Spleen (tissue), 11 donors: Measurements from ENCODE around the gene TRIM38. TPM values are rescaled to one million over a fixed set of nuclear protein-coding genes. Genes with fewer than 3 reads are reported as not detected.
"Not testable (repeated sequence)": the region's sequence is repeated elsewhere in the genome, so short reads cannot be mapped to it uniquely, and the experiment has no call there.

Experiments used
- DNase-seq: peaks from one replicate; pipeline ENCODE4 v3.0.0-alpha.2; 2020
- H3K27ac ChIP-seq, 8 donors: fragments of 200-600 bp; sonication (generic) in 7 of 8; 1 replicate in 4 of 8; 2 replicates in 4 of 8; pipeline versions ENCODE4 v1.5.0 to v1.8.0; 2016 to 2021; ENCODE audit warnings: inconsistent platforms in 4 of 8, mild to moderate bottlenecking in 4 of 8, moderate library complexity in 1 of 8
- H3K27me3 ChIP-seq, 7 donors: fragments of 200-600 bp; sonication (generic) in 6 of 7; replicated peaks in 1 of 7; 1 replicate in 4 of 7; 2 replicates in 3 of 7; pipeline versions ENCODE4 v1.5.0 to v1.8.0; 2016 to 2021; ENCODE audit warnings: inconsistent platforms in 3 of 7, mild to moderate bottlenecking in 1 of 7
- H3K36me3 ChIP-seq, 6 donors: fragments of 200-600 bp; sonication (generic) in 5 of 6; 1 replicate in 4 of 6; 2 replicates in 2 of 6; pipeline versions ENCODE4 v1.5.0 to v1.8.0; 2016 to 2021; ENCODE audit warnings: inconsistent platforms in 2 of 6
- H3K4me1 ChIP-seq, 6 donors: fragments of 200-600 bp; sonication (generic) in 5 of 6; 1 replicate in 3 of 6; 2 replicates in 3 of 6; pipeline versions ENCODE4 v1.5.0 to v1.8.0; 2016 to 2021; ENCODE audit warnings: inconsistent platforms in 3 of 6
- H3K4me3 ChIP-seq, 8 donors: fragments of 200-600 bp; sonication (generic) in 7 of 8; 1 replicate in 4 of 8; 2 replicates in 4 of 8; pipeline versions ENCODE4 v1.5.0 to v1.8.0; 2016 to 2021; ENCODE audit warnings: inconsistent platforms in 4 of 8, mild to moderate bottlenecking in 4 of 8, moderate library complexity in 2 of 8
- H3K9me3 ChIP-seq, 8 donors: fragments of 200-600 bp; sonication (generic) in 7 of 8; 1 replicate in 4 of 8; 2 replicates in 4 of 8; pipeline versions ENCODE4 v1.5.0 to v1.8.0; 2016 to 2021; ENCODE audit warnings: inconsistent platforms in 4 of 8
- POLR2A ChIP-seq, 3 donors: fragments of 450-650 bp; IDR thresholded peaks; one replicate each; pipeline ENCODE4 v1.5.1; 2017; ENCODE audit warnings: antibody characterized with exemption in 3 of 3, mild to moderate bottlenecking in 1 of 3
- POLR2AphosphoS5 ChIP-seq, 3 donors: sonication (generic); formaldehyde crosslinking; IDR thresholded peaks; one replicate each; pipeline ENCODE4 v1.5.1; 2017; ENCODE audit warnings: antibody characterized with exemption in 3 of 3
- WGBS, 5 donors: extraction: QIAGEN DNeasy Blood & Tissue Kit in 3 of 5; methylation state at CpG; one replicate each; pipeline versions ENCODE4 v1.1.5 to v1.1.7; 2013 to 2018; 5-methylcytosine and 5-hydroxymethylcytosine counted together
- intact Hi-C: fragments of 100-400 bp; cut with DNase I; formaldehyde crosslinking; loops from one replicate; pipeline ENCODE4 v1.15.0; 2023; ENCODE audit warnings: low total_unique reads
- polyA plus RNA-seq, 3 donors: library from polyadenylated mRNA; stranded (reverse); fragments of 200-250 nt; gene quantifications; one replicate each; pipeline ENCODE4 v1.2.1, GENCODE V29; 2013
- total RNA-seq, 7 donors: library from RNA; depleted of rRNA in 3 of 7; stranded (reverse); fragments of >200 nt in 3 of 7; fragmentation: NEBNext Ultra II Directional in 4 of 7; extraction: Animal tissue kit (Norgen Biotek cat#: 25700) in 4 of 7; gene quantifications; one replicate each; pipeline versions ENCODE4 v1.1.0 to v1.2.1, GENCODE V29; 2016 to 2021
- TF ChIP-seq, protein P1 (sequence below), 11 experiments: fragments of 200-600 bp in 7 of 11; fragments of 450-650 bp in 4 of 11; sonication (generic) in 4 of 11; IDR thresholded peaks in 8 of 11; conservative IDR thresholded peaks in 3 of 11; 1 replicate in 7 of 11; 2 replicates in 4 of 11; pipeline versions ENCODE4 v1.4.0 to v1.8.0; 2016 to 2021; ENCODE audit warnings: antibody characterized with exemption in 11 of 11, inconsistent platforms in 4 of 11, mild to moderate bottlenecking in 1 of 11
- donor health status: healthy with polysubstance abuse.
- donor health status: DM: no; HTN: no; CAD: no; lungs with moderate emphysema.
- donor health status: DM: no; HTN: no; CAD: no.
- donor health status: Bipolar disorder and iron deficiency.
- donor health status: healthy.
- donor health status: DM: no; HTN: no; CAD: no.
- donor health status: DM: yes; HTN: yes; CAD: no.

Gene TRIM38
- total and polyA plus RNA-seq, 10 donors, result 8.0 to 34.4 (median 28.1) TPM

DNA sequence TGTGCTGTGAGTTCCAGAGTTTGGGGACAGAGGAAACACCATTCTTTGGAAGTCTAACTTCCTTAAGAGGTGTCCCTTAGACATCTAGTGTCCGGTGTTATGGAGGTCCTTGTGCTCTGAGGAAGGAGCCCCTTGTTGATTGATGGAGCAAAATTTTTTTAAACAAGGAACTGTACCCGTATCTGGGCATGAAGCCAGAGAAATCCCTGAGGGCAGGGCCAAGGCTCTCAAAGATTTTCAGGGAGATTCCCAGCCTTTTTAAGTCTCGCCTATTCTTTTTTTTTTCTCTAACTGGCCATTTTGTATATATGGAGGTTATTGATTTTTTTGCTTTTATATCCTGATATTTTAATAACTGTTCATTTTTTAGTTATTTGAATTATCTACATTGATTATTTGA, 45.9 kb downstream of the TRIM38 start:
- intact Hi-C loops, result loop anchor here (10.0 kb wide), 1 partner anchor 284 kb away; a partner anchor contains a TSS
- H3K27ac ChIP-seq, result no peak overlapping the region
- no peaks in the 10 kb centered on the region for H3K9me3 ChIP-seq
- peaks cover 0 to 4% (median 0%) of the 10 kb centered on the region in 6 donors for H3K36me3 ChIP-seq
- H3K4me3 ChIP-seq, result no peak overlapping the region
- no peaks in the 10 kb centered on the region for H3K27me3 ChIP-seq
- DNase-seq, result no peak
- 42 to 59% (median 47%) methylated on average over 3 of the region's 3 CpGs for WGBS, 5 donors
- TF ChIP-seq POLR2AphosphoS5 (IDR thresholded peaks at IDR 0.05) (no peak), POLR2A (IDR thresholded peaks at IDR 0.05) (no peak)
- TF ChIP-seq, protein P1, sequence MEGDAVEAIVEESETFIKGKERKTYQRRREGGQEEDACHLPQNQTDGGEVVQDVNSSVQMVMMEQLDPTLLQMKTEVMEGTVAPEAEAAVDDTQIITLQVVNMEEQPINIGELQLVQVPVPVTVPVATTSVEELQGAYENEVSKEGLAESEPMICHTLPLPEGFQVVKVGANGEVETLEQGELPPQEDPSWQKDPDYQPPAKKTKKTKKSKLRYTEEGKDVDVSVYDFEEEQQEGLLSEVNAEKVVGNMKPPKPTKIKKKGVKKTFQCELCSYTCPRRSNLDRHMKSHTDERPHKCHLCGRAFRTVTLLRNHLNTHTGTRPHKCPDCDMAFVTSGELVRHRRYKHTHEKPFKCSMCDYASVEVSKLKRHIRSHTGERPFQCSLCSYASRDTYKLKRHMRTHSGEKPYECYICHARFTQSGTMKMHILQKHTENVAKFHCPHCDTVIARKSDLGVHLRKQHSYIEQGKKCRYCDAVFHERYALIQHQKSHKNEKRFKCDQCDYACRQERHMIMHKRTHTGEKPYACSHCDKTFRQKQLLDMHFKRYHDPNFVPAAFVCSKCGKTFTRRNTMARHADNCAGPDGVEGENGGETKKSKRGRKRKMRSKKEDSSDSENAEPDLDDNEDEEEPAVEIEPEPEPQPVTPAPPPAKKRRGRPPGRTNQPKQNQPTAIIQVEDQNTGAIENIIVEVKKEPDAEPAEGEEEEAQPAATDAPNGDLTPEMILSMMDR (IDR thresholded peaks at IDR 0.05 in 8 of 11, conservative IDR thresholded peaks at IDR 0.05 in 3 of 11), result no peak
- peaks cover 0 to 29% (median 8%) of the 10 kb centered on the region in 6 donors for H3K4me1 ChIP-seq

DNA sequence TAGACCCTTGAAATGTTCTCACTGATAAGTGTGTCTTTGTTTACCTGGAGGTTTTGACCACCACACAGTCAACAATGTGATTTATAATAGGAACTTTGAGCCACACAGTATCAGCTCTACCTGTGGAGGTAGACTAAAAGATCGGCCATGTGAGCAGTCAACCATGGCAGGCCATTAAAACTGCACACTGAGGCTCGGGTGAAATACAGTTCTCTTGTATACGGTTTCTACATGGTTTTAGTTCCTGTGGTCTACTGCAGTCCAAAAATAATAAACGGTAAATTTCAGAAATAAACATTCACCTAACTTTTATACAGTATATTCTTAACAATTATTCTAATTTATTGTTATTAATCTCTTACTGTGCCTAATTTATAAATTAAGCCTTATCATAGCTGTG, 47.2 kb downstream of the TRIM38 start:
- intact Hi-C loops, result loop anchor here (10.0 kb wide), 1 partner anchor 285 kb away; a partner anchor contains a TSS
- H3K27me3 ChIP-seq, result no peaks in the 10 kb centered on the region
- WGBS, 5 donors, result 85 to 91% (median 86%) methylated on average over 4 of the region's 4 CpGs

DNA sequence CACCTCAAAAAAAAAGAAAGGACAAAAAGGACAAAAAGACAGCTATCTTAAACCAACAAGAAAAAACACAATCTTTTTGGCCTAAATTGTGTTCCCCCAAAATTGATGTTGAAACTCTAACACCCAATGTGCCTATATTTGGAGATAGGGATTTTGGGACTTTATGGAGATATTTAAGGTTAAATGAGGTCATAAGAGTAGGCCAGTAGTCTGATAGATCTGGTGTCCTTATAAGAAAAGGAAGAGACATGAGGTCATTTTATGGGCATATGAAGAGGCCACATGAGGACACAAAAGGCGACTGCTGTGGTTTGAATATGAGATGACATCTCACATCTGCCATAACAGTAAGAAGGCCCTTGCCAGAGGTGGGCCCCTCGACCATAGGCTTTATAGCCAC, 49.5 kb downstream of the TRIM38 start:
- intact Hi-C loops, result no loop called here
- Histone ChIP-seq H3K36me3 (no peaks in the 10 kb centered on the region), H3K4me3 (no peak overlapping the region), H3K27me3 (no peaks in the 10 kb centered on the region), H3K27ac (no peak overlapping the region), H3K4me1 (peaks cover 0 to 22% (median 4%) of the 10 kb centered on the region in 6 donors), H3K9me3 (peaks cover 0 to 4% (median 0%) of the 10 kb centered on the region in 8 donors)
- TF ChIP-seq POLR2AphosphoS5 (IDR thresholded peaks at IDR 0.05) (no peak), POLR2A (IDR thresholded peaks at IDR 0.05) (no peak)
- TF ChIP-seq, protein P1 (IDR thresholded peaks at IDR 0.05 in 8 of 11, conservative IDR thresholded peaks at IDR 0.05 in 3 of 11), result no peak
- no peak for DNase-seq
- 74 to 93% (median 87%) methylated on average over 2 of the region's 2 CpGs for WGBS, 5 donors

More for the DNA sequence above, 47.2 kb downstream of the TRIM38 start:
- Histone ChIP-seq H3K4me3 (no peak overlapping the region), H3K4me1 (peaks cover 0 to 29% (median 8%) of the 10 kb centered on the region in 6 donors), H3K27ac (no peak overlapping the region), H3K9me3 (no peaks in the 10 kb centered on the region), H3K36me3 (no peaks in the 10 kb centered on the region)
- DNase-seq, result no peak
- TF ChIP-seq POLR2A (IDR thresholded peaks at IDR 0.05) (no peak), POLR2AphosphoS5 (IDR thresholded peaks at IDR 0.05) (no peak)
- TF ChIP-seq, protein P1 (IDR thresholded peaks at IDR 0.05 in 8 of 11, conservative IDR thresholded peaks at IDR 0.05 in 3 of 11), result no peak

DNA sequence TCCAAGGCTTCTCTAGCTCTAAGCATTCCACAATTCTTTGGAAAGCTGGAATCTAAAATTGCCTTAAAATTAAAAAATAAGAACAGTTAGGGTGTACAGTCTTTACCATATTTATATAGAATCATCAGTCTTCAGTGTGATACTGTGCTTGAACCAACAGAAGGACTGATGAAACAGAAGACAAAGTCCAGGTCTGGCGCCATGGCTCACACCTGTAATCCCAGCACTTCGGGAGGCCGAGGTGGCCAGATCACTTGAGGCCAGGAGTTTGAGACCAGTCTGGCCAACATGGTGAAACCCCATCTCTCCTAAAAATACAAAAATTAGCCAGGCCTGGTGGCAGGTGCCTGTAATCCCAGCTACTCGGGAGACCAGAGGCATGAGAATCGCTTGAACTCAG, 51.8 kb downstream of the TRIM38 start:
- H3K27me3 ChIP-seq, H3K4me3 ChIP-seq, H3K27ac ChIP-seq, H3K36me3 ChIP-seq, intact Hi-C loops, DNase-seq: not testable (repeated sequence)
- Histone ChIP-seq H3K9me3 (peaks cover 0 to 20% (median under 1%) of the 10 kb centered on the region in 8 donors), H3K4me1 (peaks cover 0 to 17% (median 12%) of the 10 kb centered on the region in 6 donors)
- WGBS, 5 donors, result 82 to 98% (median 97%) methylated on average over 5 of the region's 5 CpGs
